HEK293 (cell line): ENCODE results near the gene UBE2J2.

Source experiments
- BCL11A ChIP-seq: fragments of 450-650 bp; formaldehyde crosslinking; IDR thresholded peaks from 2 replicates; pipeline ENCODE4 v1.5.1; 2016; ENCODE audit warnings: low read depth, missing biosample characterization, missing genetic modification characterization
- GLI4 ChIP-seq: fragments of 450-650 bp; formaldehyde crosslinking; IDR thresholded peaks from 2 replicates; pipeline ENCODE4 v1.5.1; 2016; ENCODE audit warnings: missing biosample characterization, missing genetic modification characterization
- GLIS2 ChIP-seq: fragments of 450-650 bp; formaldehyde crosslinking; IDR thresholded peaks from 2 replicates; pipeline ENCODE4 v1.5.1; 2016; ENCODE audit warnings: missing biosample characterization, missing genetic modification characterization
- KLF8 ChIP-seq: fragments of 450-650 bp; formaldehyde crosslinking; IDR thresholded peaks from 2 replicates; pipeline ENCODE4 v1.5.1; 2016; ENCODE audit warnings: missing biosample characterization, missing genetic modification characterization
- ZFP69B ChIP-seq: fragments of 450-650 bp; formaldehyde crosslinking; IDR thresholded peaks from 2 replicates; pipeline ENCODE4 v1.5.1; 2016; ENCODE audit warnings: missing biosample characterization, missing genetic modification characterization
- ZNF140 ChIP-seq: fragments of 450-650 bp; formaldehyde crosslinking; IDR thresholded peaks from 2 replicates; pipeline ENCODE4 v1.5.1; 2016; ENCODE audit warnings: missing biosample characterization, missing genetic modification characterization
- ZNF24 ChIP-seq: fragments of 450-650 bp; formaldehyde crosslinking; IDR thresholded peaks from 2 replicates; pipeline ENCODE4 v1.5.1; 2016; ENCODE audit warnings: missing biosample characterization, missing genetic modification characterization
- ZNF324 ChIP-seq: fragments of 450-650 bp; formaldehyde crosslinking; IDR thresholded peaks from 2 replicates; pipeline ENCODE4 v1.5.1; 2016; ENCODE audit warnings: missing biosample characterization, missing genetic modification characterization
- ZNF341 ChIP-seq: fragments of 450-650 bp; formaldehyde crosslinking; IDR thresholded peaks from 2 replicates; pipeline ENCODE4; 2016; ENCODE audit warnings: low read depth, missing biosample characterization, missing genetic modification characterization
- ZNF423 ChIP-seq: fragments of 450-650 bp; formaldehyde crosslinking; IDR thresholded peaks from 2 replicates; pipeline ENCODE4 v1.5.1; 2016; ENCODE audit warnings: missing biosample characterization, missing genetic modification characterization
- ZNF529 ChIP-seq: fragments of 450-650 bp; formaldehyde crosslinking; IDR thresholded peaks from 2 replicates; pipeline ENCODE4 v1.5.1; 2017; ENCODE audit warnings: missing genetic modification characterization, missing biosample characterization; ENCODE audit not compliant: insufficient replicate concordance
- ZNF548 ChIP-seq: fragments of 450-650 bp; formaldehyde crosslinking; IDR thresholded peaks from 2 replicates; pipeline ENCODE4 v1.5.1; 2016; ENCODE audit warnings: missing biosample characterization, missing genetic modification characterization
- ZNF571 ChIP-seq: fragments of 450-650 bp; formaldehyde crosslinking; IDR thresholded peaks from 2 replicates; pipeline ENCODE4 v1.5.0; 2017; ENCODE audit warnings: missing biosample characterization, missing genetic modification characterization
- ZNF639 ChIP-seq: fragments of 450-650 bp; formaldehyde crosslinking; IDR thresholded peaks from 2 replicates; pipeline ENCODE4 v1.5.1; 2016; ENCODE audit warnings: missing biosample characterization, missing genetic modification characterization
- ZNF670 ChIP-seq: fragments of 450-650 bp; formaldehyde crosslinking; IDR thresholded peaks from 2 replicates; pipeline ENCODE4 v1.5.1; 2016; ENCODE audit warnings: missing biosample characterization, missing genetic modification characterization, low read depth
- ZNF707 ChIP-seq: fragments of 450-650 bp; formaldehyde crosslinking; IDR thresholded peaks from 2 replicates; pipeline ENCODE4 v1.5.1; 2016; ENCODE audit warnings: missing biosample characterization, missing genetic modification characterization
- ZNF777 ChIP-seq: fragments of 450-650 bp; formaldehyde crosslinking; IDR thresholded peaks from 2 replicates; pipeline ENCODE4 v1.5.1; 2017; ENCODE audit warnings: missing biosample characterization, missing genetic modification characterization, borderline replicate concordance
- ZNF837 ChIP-seq: fragments of 450-650 bp; formaldehyde crosslinking; IDR thresholded peaks from 2 replicates; pipeline ENCODE4 v1.5.1; 2016; ENCODE audit warnings: missing biosample characterization, missing genetic modification characterization
- ZSCAN5A ChIP-seq: fragments of 450-650 bp; formaldehyde crosslinking; IDR thresholded peaks from 2 replicates; pipeline ENCODE4 v1.5.1; 2016; ENCODE audit warnings: missing biosample characterization, missing genetic modification characterization
- TF ChIP-seq, protein P1 (sequence below): fragments of 450-650 bp; formaldehyde crosslinking; IDR thresholded peaks from 2 replicates; pipeline ENCODE4 v1.5.1; 2017; ENCODE audit warnings: missing biosample characterization, mild to moderate bottlenecking, missing genetic modification characterization, moderate library complexity
- TF ChIP-seq, protein P2 (sequence below): fragments of 450-650 bp; formaldehyde crosslinking; IDR thresholded peaks from 2 replicates; pipeline ENCODE4 v1.5.1; 2016; ENCODE audit warnings: missing biosample characterization, missing genetic modification characterization, borderline replicate concordance
- TF ChIP-seq, protein P3 (sequence below): fragments of 450-650 bp; formaldehyde crosslinking; IDR thresholded peaks from 2 replicates; pipeline ENCODE4 v1.5.1; 2017; ENCODE audit warnings: missing biosample characterization, missing genetic modification characterization
- TF ChIP-seq, protein P4 (sequence below): fragments of 450-650 bp; formaldehyde crosslinking; IDR thresholded peaks from 2 replicates; pipeline ENCODE4 v1.5.1; 2016; ENCODE audit warnings: missing biosample characterization, missing genetic modification characterization, low read depth
- TF ChIP-seq, protein P5 (sequence below): fragments of 450-650 bp; formaldehyde crosslinking; IDR thresholded peaks from 2 replicates; pipeline ENCODE4 v1.5.1; 2016; ENCODE audit warnings: missing biosample characterization, missing genetic modification characterization

UBE2J2 gene

GRCh38 chr1:1231400-1232207, 42.0 kb downstream of the UBE2J2 start, which contains the start of gene SDF4 (continued):
- TF ChIP-seq, protein P1, sequence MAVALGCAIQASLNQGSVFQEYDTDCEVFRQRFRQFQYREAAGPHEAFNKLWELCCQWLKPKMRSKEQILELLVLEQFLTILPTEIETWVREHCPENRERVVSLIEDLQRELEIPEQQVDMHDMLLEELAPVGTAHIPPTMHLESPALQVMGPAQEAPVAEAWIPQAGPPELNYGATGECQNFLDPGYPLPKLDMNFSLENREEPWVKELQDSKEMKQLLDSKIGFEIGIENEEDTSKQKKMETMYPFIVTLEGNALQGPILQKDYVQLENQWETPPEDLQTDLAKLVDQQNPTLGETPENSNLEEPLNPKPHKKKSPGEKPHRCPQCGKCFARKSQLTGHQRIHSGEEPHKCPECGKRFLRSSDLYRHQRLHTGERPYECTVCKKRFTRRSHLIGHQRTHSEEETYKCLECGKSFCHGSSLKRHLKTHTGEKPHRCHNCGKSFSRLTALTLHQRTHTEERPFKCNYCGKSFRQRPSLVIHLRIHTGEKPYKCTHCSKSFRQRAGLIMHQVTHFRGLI, result peak; percentile 29; the same call in 1 of the 2 replicates
- TF ChIP-seq, protein P2, sequence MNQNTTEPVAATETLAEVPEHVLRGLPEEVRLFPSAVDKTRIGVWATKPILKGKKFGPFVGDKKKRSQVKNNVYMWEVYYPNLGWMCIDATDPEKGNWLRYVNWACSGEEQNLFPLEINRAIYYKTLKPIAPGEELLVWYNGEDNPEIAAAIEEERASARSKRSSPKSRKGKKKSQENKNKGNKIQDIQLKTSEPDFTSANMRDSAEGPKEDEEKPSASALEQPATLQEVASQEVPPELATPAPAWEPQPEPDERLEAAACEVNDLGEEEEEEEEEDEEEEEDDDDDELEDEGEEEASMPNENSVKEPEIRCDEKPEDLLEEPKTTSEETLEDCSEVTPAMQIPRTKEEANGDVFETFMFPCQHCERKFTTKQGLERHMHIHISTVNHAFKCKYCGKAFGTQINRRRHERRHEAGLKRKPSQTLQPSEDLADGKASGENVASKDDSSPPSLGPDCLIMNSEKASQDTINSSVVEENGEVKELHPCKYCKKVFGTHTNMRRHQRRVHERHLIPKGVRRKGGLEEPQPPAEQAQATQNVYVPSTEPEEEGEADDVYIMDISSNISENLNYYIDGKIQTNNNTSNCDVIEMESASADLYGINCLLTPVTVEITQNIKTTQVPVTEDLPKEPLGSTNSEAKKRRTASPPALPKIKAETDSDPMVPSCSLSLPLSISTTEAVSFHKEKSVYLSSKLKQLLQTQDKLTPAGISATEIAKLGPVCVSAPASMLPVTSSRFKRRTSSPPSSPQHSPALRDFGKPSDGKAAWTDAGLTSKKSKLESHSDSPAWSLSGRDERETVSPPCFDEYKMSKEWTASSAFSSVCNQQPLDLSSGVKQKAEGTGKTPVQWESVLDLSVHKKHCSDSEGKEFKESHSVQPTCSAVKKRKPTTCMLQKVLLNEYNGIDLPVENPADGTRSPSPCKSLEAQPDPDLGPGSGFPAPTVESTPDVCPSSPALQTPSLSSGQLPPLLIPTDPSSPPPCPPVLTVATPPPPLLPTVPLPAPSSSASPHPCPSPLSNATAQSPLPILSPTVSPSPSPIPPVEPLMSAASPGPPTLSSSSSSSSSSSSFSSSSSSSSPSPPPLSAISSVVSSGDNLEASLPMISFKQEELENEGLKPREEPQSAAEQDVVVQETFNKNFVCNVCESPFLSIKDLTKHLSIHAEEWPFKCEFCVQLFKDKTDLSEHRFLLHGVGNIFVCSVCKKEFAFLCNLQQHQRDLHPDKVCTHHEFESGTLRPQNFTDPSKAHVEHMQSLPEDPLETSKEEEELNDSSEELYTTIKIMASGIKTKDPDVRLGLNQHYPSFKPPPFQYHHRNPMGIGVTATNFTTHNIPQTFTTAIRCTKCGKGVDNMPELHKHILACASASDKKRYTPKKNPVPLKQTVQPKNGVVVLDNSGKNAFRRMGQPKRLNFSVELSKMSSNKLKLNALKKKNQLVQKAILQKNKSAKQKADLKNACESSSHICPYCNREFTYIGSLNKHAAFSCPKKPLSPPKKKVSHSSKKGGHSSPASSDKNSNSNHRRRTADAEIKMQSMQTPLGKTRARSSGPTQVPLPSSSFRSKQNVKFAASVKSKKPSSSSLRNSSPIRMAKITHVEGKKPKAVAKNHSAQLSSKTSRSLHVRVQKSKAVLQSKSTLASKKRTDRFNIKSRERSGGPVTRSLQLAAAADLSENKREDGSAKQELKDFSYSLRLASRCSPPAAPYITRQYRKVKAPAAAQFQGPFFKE (tag by site-specific recombination), result no peak
- TF ChIP-seq ZSCAN5A, result no peak
- TF ChIP-seq KLF8 (tag by site-specific recombination), result peak; percentile 92
- no peak for TF ChIP-seq ZNF707 (tag by site-specific recombination)
- no peak for TF ChIP-seq GLI4 (tag by site-specific recombination)
- no peak for TF ChIP-seq ZNF639 (tag by site-specific recombination)
- no peak for TF ChIP-seq BCL11A
- TF ChIP-seq ZNF24, result no peak
- TF ChIP-seq ZNF837, result no peak
- TF ChIP-seq GLIS2 (tag by site-specific recombination), result peak; percentile 53; the same call in 1 of the 2 replicates
- no peak for TF ChIP-seq ZNF571 (tag by site-specific recombination)
- TF ChIP-seq ZFP69B, result no peak
- TF ChIP-seq, protein P3, sequence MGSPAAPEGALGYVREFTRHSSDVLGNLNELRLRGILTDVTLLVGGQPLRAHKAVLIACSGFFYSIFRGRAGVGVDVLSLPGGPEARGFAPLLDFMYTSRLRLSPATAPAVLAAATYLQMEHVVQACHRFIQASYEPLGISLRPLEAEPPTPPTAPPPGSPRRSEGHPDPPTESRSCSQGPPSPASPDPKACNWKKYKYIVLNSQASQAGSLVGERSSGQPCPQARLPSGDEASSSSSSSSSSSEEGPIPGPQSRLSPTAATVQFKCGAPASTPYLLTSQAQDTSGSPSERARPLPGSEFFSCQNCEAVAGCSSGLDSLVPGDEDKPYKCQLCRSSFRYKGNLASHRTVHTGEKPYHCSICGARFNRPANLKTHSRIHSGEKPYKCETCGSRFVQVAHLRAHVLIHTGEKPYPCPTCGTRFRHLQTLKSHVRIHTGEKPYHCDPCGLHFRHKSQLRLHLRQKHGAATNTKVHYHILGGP (tag by site-specific recombination), result no peak
- TF ChIP-seq, protein P4, sequence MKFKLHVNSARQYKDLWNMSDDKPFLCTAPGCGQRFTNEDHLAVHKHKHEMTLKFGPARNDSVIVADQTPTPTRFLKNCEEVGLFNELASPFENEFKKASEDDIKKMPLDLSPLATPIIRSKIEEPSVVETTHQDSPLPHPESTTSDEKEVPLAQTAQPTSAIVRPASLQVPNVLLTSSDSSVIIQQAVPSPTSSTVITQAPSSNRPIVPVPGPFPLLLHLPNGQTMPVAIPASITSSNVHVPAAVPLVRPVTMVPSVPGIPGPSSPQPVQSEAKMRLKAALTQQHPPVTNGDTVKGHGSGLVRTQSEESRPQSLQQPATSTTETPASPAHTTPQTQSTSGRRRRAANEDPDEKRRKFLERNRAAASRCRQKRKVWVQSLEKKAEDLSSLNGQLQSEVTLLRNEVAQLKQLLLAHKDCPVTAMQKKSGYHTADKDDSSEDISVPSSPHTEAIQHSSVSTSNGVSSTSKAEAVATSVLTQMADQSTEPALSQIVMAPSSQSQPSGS, result no peak
- TF ChIP-seq, protein P5, sequence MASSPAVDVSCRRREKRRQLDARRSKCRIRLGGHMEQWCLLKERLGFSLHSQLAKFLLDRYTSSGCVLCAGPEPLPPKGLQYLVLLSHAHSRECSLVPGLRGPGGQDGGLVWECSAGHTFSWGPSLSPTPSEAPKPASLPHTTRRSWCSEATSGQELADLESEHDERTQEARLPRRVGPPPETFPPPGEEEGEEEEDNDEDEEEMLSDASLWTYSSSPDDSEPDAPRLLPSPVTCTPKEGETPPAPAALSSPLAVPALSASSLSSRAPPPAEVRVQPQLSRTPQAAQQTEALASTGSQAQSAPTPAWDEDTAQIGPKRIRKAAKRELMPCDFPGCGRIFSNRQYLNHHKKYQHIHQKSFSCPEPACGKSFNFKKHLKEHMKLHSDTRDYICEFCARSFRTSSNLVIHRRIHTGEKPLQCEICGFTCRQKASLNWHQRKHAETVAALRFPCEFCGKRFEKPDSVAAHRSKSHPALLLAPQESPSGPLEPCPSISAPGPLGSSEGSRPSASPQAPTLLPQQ (tag by site-specific recombination), result peak; percentile 40; the same call in 1 of the 2 replicates
- no peak for TF ChIP-seq ZNF529 (tag by site-specific recombination)
- no peak for TF ChIP-seq ZNF777 (tag by site-specific recombination)
- no peak for TF ChIP-seq ZNF423 (tag by site-specific recombination)
- TF ChIP-seq ZNF341 (tag by site-specific recombination), result no peak
- TF ChIP-seq ZNF324 (tag by site-specific recombination), result no peak
- TF ChIP-seq ZNF670 (tag by site-specific recombination), result no peak
- no peak for TF ChIP-seq ZNF140 (tag by site-specific recombination)
- no peak for TF ChIP-seq ZNF548 (tag by site-specific recombination)
